HL-60 (cell line): Measurements from ENCODE around the gene TACO1.

Source experiments
- DNase-seq, 2 experiments: peaks; one replicate each; pipeline ENCODE4 v3.0.0-alpha.2; 2010 to 2020; ENCODE audit warnings: low read depth in 1 of 2, low spot score in 1 of 2
- H3K27ac ChIP-seq: fragments of 250-450 bp; sonication (Bioruptor Pico); replicated peaks from 2 replicates; pipeline ENCODE4 v1.5.1; 2020; ENCODE audit warnings: mild to moderate bottlenecking, moderate library complexity
- H3K27me3 ChIP-seq: fragments of 250-450 bp; sonication (Bioruptor Pico); 2 replicates; pipeline ENCODE4 v1.5.1; 2021; ENCODE audit warnings: mild to moderate bottlenecking, moderate library complexity; ENCODE audit not compliant: insufficient read depth, poor library complexity, severe bottlenecking
- H3K4me3 ChIP-seq: replicated peaks from 2 replicates; pipeline ENCODE4 v1.5.1; 2011; ENCODE audit warnings: mild to moderate bottlenecking, control low read depth, low read length; ENCODE audit not compliant: insufficient read depth
- GABPA ChIP-seq: IDR thresholded peaks from 2 replicates; pipeline ENCODE4 v1.6.1; 2012; ENCODE audit warnings: low read depth
- POLR2AphosphoS5 ChIP-seq: IDR thresholded peaks from 2 replicates; pipeline ENCODE4 v1.6.1; 2012; ENCODE audit warnings: low read depth
- SPI1 ChIP-seq: IDR thresholded peaks from 2 replicates; pipeline ENCODE4 v1.6.1; 2012; ENCODE audit warnings: low read depth, mild to moderate bottlenecking, borderline replicate concordance
- TF ChIP-seq, protein P1 (sequence below): IDR thresholded peaks from one replicate; pipeline ENCODE4 v1.5.1; 2011; ENCODE audit warnings: low read length, control low read depth, inconsistent platforms; ENCODE audit not compliant: insufficient read depth
- TF ChIP-seq, protein P2 (sequence below): IDR thresholded peaks from 2 replicates; pipeline ENCODE4 v1.6.1; 2012; ENCODE audit warnings: low read depth; ENCODE audit not compliant: insufficient replicate concordance

The TACO1 gene

GRCh38 chr17:63595132-63595531 lies 5.6 kb upstream of the TACO1 start:
- Histone ChIP-seq H3K4me3 (no peak overlapping the region), H3K27ac (no peak overlapping the region), H3K27me3 (no peaks in the 10 kb centered on the region)
- 0 out of 2 replicates have a peak, but pooled peaks have one; percentile 24 for TF ChIP-seq POLR2AphosphoS5
- TF ChIP-seq SPI1, result no peak
- no peak for DNase-seq

DNA sequence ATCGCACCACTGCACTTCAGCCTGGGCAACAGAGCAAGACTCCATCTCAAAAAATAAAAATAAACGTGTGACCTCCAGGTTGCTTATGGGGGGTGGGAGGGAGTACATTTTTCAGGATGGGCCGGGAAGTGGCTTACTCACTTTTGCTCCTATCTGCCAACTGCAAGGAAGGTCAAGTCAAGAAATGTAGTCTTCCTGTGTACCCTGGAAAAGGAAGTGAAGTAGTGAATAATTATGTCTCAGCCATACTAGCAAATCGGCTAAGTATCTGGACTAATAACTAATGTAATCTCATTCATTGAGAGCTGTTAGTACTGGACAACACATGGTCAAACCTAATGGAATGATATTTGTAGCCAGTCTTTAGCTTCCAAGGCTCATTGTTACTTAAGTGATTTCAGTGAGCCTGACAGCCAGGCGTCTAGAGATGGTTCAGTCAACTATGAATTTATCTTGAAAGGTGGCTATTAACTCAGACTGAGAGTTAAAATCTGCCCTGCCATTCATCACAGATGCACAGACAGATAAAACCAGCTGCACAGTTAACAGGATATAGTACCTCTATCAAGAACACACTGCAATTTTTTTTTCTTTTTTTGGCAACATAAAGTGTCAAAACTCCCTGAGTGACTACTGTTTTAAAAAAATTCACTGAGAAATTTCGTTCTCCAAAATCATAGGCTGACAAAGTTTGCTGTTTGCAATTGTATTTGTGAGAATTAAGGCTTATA lies 3.7 kb upstream of the TACO1 start:
- H3K4me3 ChIP-seq, result no peak overlapping the region
- DNase-seq, result no peak
- H3K27ac ChIP-seq, result no peak overlapping the region
- no peak for TF ChIP-seq SPI1
- TF ChIP-seq, protein P1, sequence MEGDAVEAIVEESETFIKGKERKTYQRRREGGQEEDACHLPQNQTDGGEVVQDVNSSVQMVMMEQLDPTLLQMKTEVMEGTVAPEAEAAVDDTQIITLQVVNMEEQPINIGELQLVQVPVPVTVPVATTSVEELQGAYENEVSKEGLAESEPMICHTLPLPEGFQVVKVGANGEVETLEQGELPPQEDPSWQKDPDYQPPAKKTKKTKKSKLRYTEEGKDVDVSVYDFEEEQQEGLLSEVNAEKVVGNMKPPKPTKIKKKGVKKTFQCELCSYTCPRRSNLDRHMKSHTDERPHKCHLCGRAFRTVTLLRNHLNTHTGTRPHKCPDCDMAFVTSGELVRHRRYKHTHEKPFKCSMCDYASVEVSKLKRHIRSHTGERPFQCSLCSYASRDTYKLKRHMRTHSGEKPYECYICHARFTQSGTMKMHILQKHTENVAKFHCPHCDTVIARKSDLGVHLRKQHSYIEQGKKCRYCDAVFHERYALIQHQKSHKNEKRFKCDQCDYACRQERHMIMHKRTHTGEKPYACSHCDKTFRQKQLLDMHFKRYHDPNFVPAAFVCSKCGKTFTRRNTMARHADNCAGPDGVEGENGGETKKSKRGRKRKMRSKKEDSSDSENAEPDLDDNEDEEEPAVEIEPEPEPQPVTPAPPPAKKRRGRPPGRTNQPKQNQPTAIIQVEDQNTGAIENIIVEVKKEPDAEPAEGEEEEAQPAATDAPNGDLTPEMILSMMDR, result no peak
- no peak for TF ChIP-seq GABPA
- TF ChIP-seq, protein P2, sequence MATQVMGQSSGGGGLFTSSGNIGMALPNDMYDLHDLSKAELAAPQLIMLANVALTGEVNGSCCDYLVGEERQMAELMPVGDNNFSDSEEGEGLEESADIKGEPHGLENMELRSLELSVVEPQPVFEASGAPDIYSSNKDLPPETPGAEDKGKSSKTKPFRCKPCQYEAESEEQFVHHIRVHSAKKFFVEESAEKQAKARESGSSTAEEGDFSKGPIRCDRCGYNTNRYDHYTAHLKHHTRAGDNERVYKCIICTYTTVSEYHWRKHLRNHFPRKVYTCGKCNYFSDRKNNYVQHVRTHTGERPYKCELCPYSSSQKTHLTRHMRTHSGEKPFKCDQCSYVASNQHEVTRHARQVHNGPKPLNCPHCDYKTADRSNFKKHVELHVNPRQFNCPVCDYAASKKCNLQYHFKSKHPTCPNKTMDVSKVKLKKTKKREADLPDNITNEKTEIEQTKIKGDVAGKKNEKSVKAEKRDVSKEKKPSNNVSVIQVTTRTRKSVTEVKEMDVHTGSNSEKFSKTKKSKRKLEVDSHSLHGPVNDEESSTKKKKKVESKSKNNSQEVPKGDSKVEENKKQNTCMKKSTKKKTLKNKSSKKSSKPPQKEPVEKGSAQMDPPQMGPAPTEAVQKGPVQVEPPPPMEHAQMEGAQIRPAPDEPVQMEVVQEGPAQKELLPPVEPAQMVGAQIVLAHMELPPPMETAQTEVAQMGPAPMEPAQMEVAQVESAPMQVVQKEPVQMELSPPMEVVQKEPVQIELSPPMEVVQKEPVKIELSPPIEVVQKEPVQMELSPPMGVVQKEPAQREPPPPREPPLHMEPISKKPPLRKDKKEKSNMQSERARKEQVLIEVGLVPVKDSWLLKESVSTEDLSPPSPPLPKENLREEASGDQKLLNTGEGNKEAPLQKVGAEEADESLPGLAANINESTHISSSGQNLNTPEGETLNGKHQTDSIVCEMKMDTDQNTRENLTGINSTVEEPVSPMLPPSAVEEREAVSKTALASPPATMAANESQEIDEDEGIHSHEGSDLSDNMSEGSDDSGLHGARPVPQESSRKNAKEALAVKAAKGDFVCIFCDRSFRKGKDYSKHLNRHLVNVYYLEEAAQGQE, result no peak
- TF ChIP-seq POLR2AphosphoS5, result no peak
- no peaks in the 10 kb centered on the region for H3K27me3 ChIP-seq

- no peak for TF ChIP-seq GABPA
- TF ChIP-seq POLR2AphosphoS5, result no peak
- TF ChIP-seq, protein P1, result no peak
- TF ChIP-seq SPI1, result no peak
- TF ChIP-seq, protein P2, result no peak
- H3K27ac ChIP-seq, result no peak overlapping the region
- no peak overlapping the region for H3K4me3 ChIP-seq
- DNase-seq, result no peak
- no peaks in the 10 kb centered on the region for H3K27me3 ChIP-seq
Observed at GRCh38 chr17:63598281-63598680, 2.4 kb upstream of the TACO1 start.

- no peak for DNase-seq
- H3K27me3 ChIP-seq, result no peaks in the 10 kb centered on the region
- TF ChIP-seq, protein P2, result no peak
- TF ChIP-seq, protein P1, result no peak
- no peak for TF ChIP-seq POLR2AphosphoS5
- TF ChIP-seq GABPA, result no peak
- TF ChIP-seq SPI1, result no peak
- peak overlapping the region; percentile 64 for H3K4me3 ChIP-seq
- peak overlapping the region; percentile 81 for H3K27ac ChIP-seq
Observed at GRCh38 chr17:63601439-63602371, 1.0 kb downstream of the TACO1 start.
